Tibial nerve (tissue), 4 donors: Measurements from ENCODE around the gene STK25. TPM values are rescaled to one million over a fixed set of nuclear protein-coding genes. Genes with fewer than 3 reads are reported as not detected.
"Not testable (repeated sequence)": the region's sequence is repeated elsewhere in the genome, so short reads cannot be mapped to it uniquely, and the experiment has no call there.

Experiments
- DNase-seq, 2 donors: peaks; one replicate each; pipeline ENCODE4 v3.0.0-alpha.2; 2019; ENCODE audit warnings: low spot score in 2 of 2
- H3K27ac ChIP-seq, 4 donors: fragments of 200-600 bp; sonication (generic) in 3 of 4; one replicate each; pipeline ENCODE4 v1.5.1; 2017 to 2019; ENCODE audit warnings: mild to moderate bottlenecking in 1 of 4
- H3K27me3 ChIP-seq, 2 donors: fragments of 200-600 bp; sonication (generic) in 1 of 2; one replicate each; pipeline versions ENCODE4 v1.5.1 to v1.6.0; 2017 to 2019
- H3K36me3 ChIP-seq, 3 donors: fragments of 200-600 bp; sonication (generic); one replicate each; pipeline ENCODE4 v1.5.1; 2018 to 2019
- H3K4me1 ChIP-seq, 4 donors: fragments of 200-600 bp; sonication (generic) in 3 of 4; one replicate each; pipeline ENCODE4 v1.5.1; 2017 to 2019
- H3K4me3 ChIP-seq, 4 donors: fragments of 200-600 bp; sonication (generic) in 3 of 4; one replicate each; pipeline ENCODE4 v1.5.1; 2017 to 2019; ENCODE audit warnings: mild to moderate bottlenecking in 1 of 4, moderate library complexity in 1 of 4
- H3K9me3 ChIP-seq, 4 donors: fragments of 200-600 bp; sonication (generic) in 3 of 4; one replicate each; pipeline ENCODE4 v1.5.1; 2017 to 2019
- CTCF ChIP-seq, 5 experiments: fragments of 200-600 bp in 3 of 5; fragments of 450-650 bp in 2 of 5; sonication (generic) in 3 of 5; IDR thresholded peaks; one replicate each; pipeline ENCODE4 v1.5.1; 2016 to 2019; ENCODE audit warnings: antibody characterized with exemption in 5 of 5, mild to moderate bottlenecking in 3 of 5, moderate library complexity in 2 of 5
- EP300 ChIP-seq, 2 donors: sonication (generic); formaldehyde crosslinking; IDR thresholded peaks; one replicate each; pipeline ENCODE4 v1.6.1; 2017; ENCODE audit warnings: antibody characterized with exemption in 2 of 2, mild to moderate bottlenecking in 1 of 2
- POLR2A ChIP-seq, 2 donors: fragments of 450-650 bp; IDR thresholded peaks; one replicate each; pipeline ENCODE4 v1.6.1; 2017; ENCODE audit warnings: antibody characterized with exemption in 2 of 2, mild to moderate bottlenecking in 2 of 2, moderate library complexity in 2 of 2
- WGBS, 2 donors: methylation state at CpG; one replicate each; pipeline ENCODE4 v1.1.5; 2018; 5-methylcytosine and 5-hydroxymethylcytosine counted together
- total RNA-seq, 4 donors: library from RNA; depleted of rRNA; stranded (reverse); fragments of >200 nt; gene quantifications; one replicate each; pipeline ENCODE4 v1.1.0, GENCODE V29; 2016

The STK25 gene
- total RNA-seq, 4 donors from 2014 or later: 234 to 301 (median 275) TPM

DNA sequence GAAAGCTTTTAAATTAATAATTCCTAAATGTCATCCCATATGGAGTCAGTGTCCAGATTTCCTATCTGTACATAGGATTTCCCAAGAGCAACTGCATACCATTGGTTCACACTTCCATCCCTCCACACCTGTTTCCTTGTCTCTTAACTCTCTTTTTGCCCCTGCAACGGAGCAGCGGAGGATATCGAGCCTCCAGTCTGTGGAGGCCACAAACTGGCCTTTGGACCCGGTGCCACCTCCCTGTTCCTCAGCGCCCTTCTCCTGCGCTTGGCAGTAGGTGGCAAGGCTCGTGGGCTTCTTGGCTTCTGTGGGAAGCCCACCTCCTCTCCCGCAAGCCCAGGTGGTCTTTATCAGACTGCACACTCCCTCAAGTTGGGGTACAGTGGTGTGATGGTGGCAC, 23.8 kb upstream of the STK25 start:
- WGBS, 2 donors: 90 to 91% methylated on average over 8 of the region's 8 CpGs
- DNase-seq: no peak
- Histone ChIP-seq H3K36me3 (no peaks in the 10 kb centered on the region), H3K4me1 (no peaks in the 10 kb centered on the region), H3K9me3 (no peaks in the 10 kb centered on the region), H3K27ac (no peak overlapping the region), H3K4me3 (no peak overlapping the region), H3K27me3 (no peaks in the 10 kb centered on the region)
- TF ChIP-seq CTCF (IDR thresholded peaks at IDR 0.05) (no peak), EP300 (IDR thresholded peaks at IDR 0.05) (no peak), POLR2A (IDR thresholded peaks at IDR 0.05) (no peak)

DNA sequence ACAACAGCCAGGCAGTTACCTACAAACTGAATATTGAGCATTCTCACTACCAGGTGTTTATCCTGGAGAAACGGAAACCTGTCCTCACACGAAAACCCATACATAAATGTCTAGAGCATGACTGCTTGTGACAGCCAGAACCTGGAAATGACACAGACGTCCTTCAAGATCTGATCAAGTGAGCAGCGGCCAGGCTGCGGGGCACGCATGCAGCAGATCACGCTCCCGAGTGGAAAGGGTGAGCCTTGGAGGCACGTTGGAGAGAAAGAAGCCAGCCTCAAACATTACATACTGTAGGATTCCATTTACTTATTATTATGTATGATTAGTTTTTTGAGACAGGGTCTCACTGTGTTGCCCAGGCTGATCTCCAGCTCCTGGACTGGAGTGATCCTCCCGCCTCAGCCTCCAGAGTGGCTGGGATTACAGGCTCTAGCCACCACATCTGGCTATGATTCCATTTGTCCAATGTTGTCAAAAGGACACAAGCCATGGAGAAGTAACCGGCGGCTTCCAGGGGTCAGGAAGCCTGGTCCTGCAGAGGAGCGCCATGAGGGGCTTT, 22.9 kb upstream of the STK25 start:
- no peak overlapping the region for H3K4me3 ChIP-seq
- 79 to 81% methylated on average over 13 of the region's 13 CpGs for WGBS, 2 donors
- H3K4me1 ChIP-seq: no peaks in the 10 kb centered on the region
- H3K27ac ChIP-seq: no peak overlapping the region
- no peak for DNase-seq
- H3K27me3 ChIP-seq: no peaks in the 10 kb centered on the region
- no peak for TF ChIP-seq CTCF (IDR thresholded peaks at IDR 0.05)
- TF ChIP-seq EP300 (IDR thresholded peaks at IDR 0.05): no peak
- no peak for TF ChIP-seq POLR2A (IDR thresholded peaks at IDR 0.05)
- peaks cover 0 to 4% (median 0%) of the 10 kb centered on the region in 4 donors for H3K9me3 ChIP-seq
- H3K36me3 ChIP-seq: no peaks in the 10 kb centered on the region

DNA sequence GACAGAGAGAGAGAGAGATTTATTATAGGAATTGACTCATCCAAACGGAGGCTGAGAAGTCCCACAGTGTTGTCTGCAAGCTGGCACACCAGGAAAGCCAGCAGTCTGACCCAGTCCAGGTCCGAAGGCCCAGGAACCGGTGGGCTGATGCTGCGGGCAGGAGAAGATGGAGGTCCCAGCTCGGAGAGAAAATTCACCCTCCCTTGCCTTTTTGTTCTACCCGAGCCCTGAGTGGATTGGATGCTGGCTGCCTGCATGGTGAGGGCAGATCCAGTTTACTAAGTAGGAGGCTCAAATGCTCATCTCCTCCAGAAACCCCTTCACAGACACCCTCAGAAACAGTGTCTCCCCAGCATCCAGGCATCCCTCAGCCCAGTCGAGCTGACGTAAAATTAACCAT, 22.2 kb upstream of the STK25 start:
- Histone ChIP-seq H3K9me3 (peaks cover 0 to 10% (median 0%) of the 10 kb centered on the region in 4 donors), H3K36me3 (no peaks in the 10 kb centered on the region), H3K4me3 (no peak overlapping the region), H3K27me3 (no peaks in the 10 kb centered on the region), H3K4me1 (no peaks in the 10 kb centered on the region), H3K27ac (no peak overlapping the region)
- no peak for DNase-seq
- 70 to 73% methylated on average over 8 of the region's 8 CpGs for WGBS, 2 donors
- TF ChIP-seq CTCF (IDR thresholded peaks at IDR 0.05) (no peak), EP300 (IDR thresholded peaks at IDR 0.05) (no peak), POLR2A (IDR thresholded peaks at IDR 0.05) (no peak)

DNA sequence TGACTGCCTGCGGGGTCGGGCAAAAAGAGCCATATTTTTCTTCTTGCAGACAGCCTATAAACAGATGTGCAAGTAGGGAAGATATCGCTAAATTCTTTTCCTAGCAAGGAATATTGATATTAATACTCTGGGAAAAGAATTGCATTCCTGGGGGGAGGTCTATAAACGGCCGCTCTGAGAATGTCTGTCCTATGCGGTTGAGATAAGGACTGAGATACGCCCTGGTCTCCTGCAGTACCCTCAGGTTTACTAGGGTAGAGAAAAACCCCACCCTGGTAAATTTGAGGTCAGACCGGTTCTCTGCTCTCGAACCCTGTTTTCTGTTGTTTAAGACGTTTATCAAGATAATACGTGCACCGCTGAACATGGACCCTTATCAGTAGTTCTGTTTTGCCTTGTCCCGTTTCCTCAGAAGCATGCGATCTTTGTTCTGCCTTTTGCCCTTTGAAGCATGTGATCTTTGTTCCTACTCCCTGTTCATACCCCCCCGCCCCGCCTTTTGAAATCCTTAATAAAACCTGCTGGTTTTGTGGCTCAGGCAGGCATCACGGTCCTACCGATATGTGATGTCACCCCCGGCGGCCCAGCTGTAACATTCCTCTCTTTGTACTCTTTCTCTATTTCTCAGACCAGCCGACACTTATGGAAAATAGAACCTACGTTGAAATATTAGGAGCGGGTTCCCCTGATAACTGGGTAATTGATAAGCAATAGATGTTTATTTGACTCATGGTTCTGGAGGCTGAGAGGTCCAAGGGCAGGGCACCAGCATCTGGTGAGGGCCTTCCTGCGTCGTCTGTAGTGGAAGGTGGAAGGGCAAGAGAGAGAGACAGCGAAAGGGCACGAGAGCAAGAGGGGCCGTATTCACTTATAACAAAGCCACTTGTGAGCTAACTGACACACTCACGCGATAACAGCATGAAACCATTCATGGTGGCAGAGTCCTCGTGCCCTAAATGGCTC, 17.7 kb upstream of the STK25 start:
- H3K9me3 ChIP-seq: peaks cover 0 to 12% (median 0%) of the 10 kb centered on the region in 4 donors
- H3K27me3 ChIP-seq: peaks cover 0 to 14% of the 10 kb centered on the region in 2 donors
- H3K4me1 ChIP-seq, DNase-seq, H3K36me3 ChIP-seq, H3K27ac ChIP-seq, H3K4me3 ChIP-seq: not testable (repeated sequence)
- WGBS, 2 donors: 89 to 92% methylated on average over 31 of the region's 31 CpGs

DNA sequence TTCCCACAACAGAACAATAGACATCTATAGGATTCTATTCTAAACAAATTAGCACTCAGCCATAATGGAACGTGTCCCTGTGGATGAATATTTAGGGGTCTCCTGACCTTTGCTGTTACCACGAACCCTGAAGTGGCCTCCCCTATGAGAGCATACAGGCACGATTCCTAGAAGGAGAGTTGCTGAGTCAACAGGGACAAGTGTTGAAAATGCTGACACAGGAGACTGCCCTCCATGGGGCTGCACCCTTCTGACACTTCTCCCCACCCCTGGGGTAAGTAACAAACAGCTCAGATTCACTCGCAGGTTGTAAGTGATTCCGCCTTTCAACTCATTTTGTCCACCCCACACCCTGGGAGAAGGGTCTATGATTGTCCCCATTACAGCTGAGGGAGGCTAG, 14.1 kb upstream of the STK25 start:
- Histone ChIP-seq H3K9me3 (peaks cover 0 to 12% (median 0%) of the 10 kb centered on the region in 4 donors), H3K27ac (no peak overlapping the region), H3K4me3 (no peak overlapping the region), H3K27me3 (peaks cover 0 to 28% of the 10 kb centered on the region in 2 donors), H3K36me3 (no peaks in the 10 kb centered on the region), H3K4me1 (no peaks in the 10 kb centered on the region)
- DNase-seq: no peak
- WGBS, 2 donors: 58 to 73% methylated on average over 5 of the region's 5 CpGs
- no peak for TF ChIP-seq POLR2A (IDR thresholded peaks at IDR 0.05)
- TF ChIP-seq CTCF (IDR thresholded peaks at IDR 0.05): no peak
- TF ChIP-seq EP300 (IDR thresholded peaks at IDR 0.05): no peak
